Choroid plexus epithelial cell (primary cell): Measurements from ENCODE around the gene DCX.

ENCODE experiments used
- DNase-seq: peaks from one replicate; pipeline ENCODE4 v3.0.0-alpha.2; 2010; ENCODE audit warnings: low read depth
- H3K4me3 ChIP-seq: 2 replicates; pipeline ENCODE4 v1.5.1; 2011; ENCODE audit warnings: low read depth, mild to moderate bottlenecking, control low read depth, low read length, moderate library complexity
- TF ChIP-seq, protein P1 (sequence below): conservative IDR thresholded peaks from 2 replicates; pipeline ENCODE4 v1.5.1; 2011; ENCODE audit warnings: low read depth, mild to moderate bottlenecking, control low read depth, inconsistent platforms, low read length, moderate library complexity

The DCX gene

GRCh38 chrX:111395149-111395548 is 16.8 kb downstream of the DCX start:
- TF ChIP-seq, protein P1, sequence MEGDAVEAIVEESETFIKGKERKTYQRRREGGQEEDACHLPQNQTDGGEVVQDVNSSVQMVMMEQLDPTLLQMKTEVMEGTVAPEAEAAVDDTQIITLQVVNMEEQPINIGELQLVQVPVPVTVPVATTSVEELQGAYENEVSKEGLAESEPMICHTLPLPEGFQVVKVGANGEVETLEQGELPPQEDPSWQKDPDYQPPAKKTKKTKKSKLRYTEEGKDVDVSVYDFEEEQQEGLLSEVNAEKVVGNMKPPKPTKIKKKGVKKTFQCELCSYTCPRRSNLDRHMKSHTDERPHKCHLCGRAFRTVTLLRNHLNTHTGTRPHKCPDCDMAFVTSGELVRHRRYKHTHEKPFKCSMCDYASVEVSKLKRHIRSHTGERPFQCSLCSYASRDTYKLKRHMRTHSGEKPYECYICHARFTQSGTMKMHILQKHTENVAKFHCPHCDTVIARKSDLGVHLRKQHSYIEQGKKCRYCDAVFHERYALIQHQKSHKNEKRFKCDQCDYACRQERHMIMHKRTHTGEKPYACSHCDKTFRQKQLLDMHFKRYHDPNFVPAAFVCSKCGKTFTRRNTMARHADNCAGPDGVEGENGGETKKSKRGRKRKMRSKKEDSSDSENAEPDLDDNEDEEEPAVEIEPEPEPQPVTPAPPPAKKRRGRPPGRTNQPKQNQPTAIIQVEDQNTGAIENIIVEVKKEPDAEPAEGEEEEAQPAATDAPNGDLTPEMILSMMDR, result no peak
- DNase-seq, result no peak

DNA sequence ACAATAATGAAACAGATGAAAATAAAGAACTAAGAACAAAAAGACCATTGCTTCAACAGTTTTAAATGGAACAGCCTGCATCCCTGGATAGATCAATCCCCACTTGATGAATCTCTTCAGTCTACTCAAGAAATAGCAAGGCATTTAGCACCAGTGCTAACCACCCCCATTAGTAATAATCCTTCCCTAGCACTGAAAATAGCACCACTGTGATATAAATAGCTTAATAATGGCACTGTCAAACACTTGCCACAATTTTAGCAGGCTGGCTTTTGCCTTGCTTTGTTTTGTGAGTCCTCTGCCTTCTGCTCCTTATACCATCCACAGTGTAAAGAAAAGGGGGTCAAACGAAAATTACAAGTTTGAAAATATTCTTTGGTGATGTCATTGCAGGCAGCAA is 17.4 kb downstream of the DCX start:
- H3K4me3 ChIP-seq, result no peak overlapping the region
- DNase-seq, result no peak
- TF ChIP-seq, protein P1, result no peak

More at GRCh38 chrX:111395149-111395548, 16.8 kb downstream of the DCX start:
- H3K4me3 ChIP-seq, result no peak overlapping the region

DNA sequence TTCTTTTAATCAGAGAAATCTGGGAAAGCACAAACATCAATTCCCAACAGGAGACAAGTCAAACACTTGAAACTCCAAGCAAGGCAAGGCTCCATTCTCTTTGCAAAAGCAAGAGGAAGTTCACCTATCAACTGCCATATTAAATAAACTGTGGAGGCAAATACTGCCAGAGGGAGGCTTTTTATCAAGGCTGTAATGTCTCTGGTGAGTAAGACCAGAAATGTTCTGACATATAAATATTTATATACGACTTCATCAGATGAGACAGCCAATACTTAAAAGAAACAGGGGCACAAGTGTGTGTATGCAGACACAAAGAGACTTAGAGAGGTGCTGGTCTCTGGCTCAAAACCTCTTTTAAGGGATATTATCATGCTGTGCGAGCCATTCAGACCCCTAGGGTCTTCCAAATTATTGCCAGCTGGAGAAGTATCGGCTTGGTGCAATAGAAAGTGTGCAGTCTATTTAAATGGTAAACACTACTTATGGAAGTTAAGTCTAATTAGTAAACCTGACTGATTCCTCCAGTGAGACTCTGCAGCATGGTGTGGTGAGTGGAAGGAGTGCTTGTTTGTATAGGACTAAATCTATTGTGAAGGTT is 24.4 kb downstream of the DCX start:
- no peak for DNase-seq
- no peak overlapping the region for H3K4me3 ChIP-seq
- TF ChIP-seq, protein P1, result no peak

DNA sequence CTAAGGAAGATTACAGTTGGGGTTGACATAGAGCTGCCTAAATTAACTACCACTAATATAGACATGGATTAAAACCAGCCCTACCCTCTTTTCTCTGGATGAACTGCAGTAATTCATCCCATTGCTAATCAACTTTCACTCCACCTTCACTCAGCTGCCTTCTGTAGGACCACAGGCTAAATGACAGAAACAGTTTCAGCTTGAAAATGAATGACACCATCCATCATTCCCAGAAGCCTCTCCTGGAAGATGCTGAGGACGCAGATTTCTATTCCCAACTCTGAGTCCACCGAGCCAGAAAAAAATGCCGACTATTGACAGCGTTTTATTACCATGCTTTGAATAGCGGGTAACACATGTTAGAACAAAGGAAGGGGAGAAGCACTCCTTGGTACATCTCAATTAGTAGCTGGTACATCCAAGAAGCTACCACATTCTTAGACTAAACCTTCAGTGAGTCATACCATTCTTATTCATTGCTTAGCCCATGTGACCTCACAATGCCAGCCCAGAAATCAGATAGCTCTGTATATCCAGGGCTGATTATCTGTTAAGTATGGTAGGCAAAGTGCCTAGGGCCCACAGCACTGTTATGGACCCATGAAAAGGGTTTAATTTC is 25.3 kb downstream of the DCX start:
- no peak overlapping the region for H3K4me3 ChIP-seq
- DNase-seq, result no peak
- TF ChIP-seq, protein P1, result no peak

- TF ChIP-seq, protein P1, result no peak
- no peak overlapping the region for H3K4me3 ChIP-seq
- DNase-seq, result no peak
These were observed 25.9 kb downstream of the DCX start for GRCh38 chrX:111386077-111386476.

- TF ChIP-seq, protein P1, result no peak
- no peak overlapping the region for H3K4me3 ChIP-seq
- no peak for DNase-seq
These were observed 29.7 kb downstream of the DCX start for GRCh38 chrX:111382277-111382676.
